PC-9 (cell line): Measurements from ENCODE around the gene CNOT1.

Source experiments
- EZH2 ChIP-seq: fragments of 200-600 bp; sonication (generic); IDR thresholded peaks from 2 replicates; pipeline ENCODE4 v1.8.0; 2017; ENCODE audit warnings: antibody characterized with exemption, low read depth
- TF ChIP-seq, protein P1 (sequence below): fragments of 200-600 bp; sonication (generic); conservative IDR thresholded peaks from 2 replicates; pipeline ENCODE4 v1.6.1; 2017; ENCODE audit warnings: mixed run types, antibody characterized with exemption, mild to moderate bottlenecking, moderate library complexity

GRCh38 chr16:58615280-58615679, 14.3 kb downstream of the CNOT1 start:
- TF ChIP-seq, protein P1, sequence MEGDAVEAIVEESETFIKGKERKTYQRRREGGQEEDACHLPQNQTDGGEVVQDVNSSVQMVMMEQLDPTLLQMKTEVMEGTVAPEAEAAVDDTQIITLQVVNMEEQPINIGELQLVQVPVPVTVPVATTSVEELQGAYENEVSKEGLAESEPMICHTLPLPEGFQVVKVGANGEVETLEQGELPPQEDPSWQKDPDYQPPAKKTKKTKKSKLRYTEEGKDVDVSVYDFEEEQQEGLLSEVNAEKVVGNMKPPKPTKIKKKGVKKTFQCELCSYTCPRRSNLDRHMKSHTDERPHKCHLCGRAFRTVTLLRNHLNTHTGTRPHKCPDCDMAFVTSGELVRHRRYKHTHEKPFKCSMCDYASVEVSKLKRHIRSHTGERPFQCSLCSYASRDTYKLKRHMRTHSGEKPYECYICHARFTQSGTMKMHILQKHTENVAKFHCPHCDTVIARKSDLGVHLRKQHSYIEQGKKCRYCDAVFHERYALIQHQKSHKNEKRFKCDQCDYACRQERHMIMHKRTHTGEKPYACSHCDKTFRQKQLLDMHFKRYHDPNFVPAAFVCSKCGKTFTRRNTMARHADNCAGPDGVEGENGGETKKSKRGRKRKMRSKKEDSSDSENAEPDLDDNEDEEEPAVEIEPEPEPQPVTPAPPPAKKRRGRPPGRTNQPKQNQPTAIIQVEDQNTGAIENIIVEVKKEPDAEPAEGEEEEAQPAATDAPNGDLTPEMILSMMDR, result no peak
- no peak for TF ChIP-seq EZH2
